ENCODE data around the gene RELN.

RELN gene

GRCh38 chr7:104032486-104032885 lies 43.0 kb upstream of the RELN start:
- no peaks in the 10 kb centered on the region for H3K36me3 ChIP-seq (replicated peaks)
- no peak overlapping the region for H3K4me3 ChIP-seq (ENCODE audit: low read depth, low read length)
- DNase-seq = no peak
- no peak overlapping the region for H3K27ac ChIP-seq
- in situ Hi-C loops (cut with HindIII; ENCODE audit: low pct_ligation_motif_present, low sequenced_read_pairs) = no loop called here
- TF ChIP-seq, protein P1, sequence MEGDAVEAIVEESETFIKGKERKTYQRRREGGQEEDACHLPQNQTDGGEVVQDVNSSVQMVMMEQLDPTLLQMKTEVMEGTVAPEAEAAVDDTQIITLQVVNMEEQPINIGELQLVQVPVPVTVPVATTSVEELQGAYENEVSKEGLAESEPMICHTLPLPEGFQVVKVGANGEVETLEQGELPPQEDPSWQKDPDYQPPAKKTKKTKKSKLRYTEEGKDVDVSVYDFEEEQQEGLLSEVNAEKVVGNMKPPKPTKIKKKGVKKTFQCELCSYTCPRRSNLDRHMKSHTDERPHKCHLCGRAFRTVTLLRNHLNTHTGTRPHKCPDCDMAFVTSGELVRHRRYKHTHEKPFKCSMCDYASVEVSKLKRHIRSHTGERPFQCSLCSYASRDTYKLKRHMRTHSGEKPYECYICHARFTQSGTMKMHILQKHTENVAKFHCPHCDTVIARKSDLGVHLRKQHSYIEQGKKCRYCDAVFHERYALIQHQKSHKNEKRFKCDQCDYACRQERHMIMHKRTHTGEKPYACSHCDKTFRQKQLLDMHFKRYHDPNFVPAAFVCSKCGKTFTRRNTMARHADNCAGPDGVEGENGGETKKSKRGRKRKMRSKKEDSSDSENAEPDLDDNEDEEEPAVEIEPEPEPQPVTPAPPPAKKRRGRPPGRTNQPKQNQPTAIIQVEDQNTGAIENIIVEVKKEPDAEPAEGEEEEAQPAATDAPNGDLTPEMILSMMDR (IDR thresholded peaks at IDR 0.05; ENCODE audit: low read depth, low read length, missing control alignments) = no peak
- H3K27me3 ChIP-seq (replicated peaks) = no peaks in the 10 kb centered on the region

GRCh38 chr7:104029765-104030164 lies 40.3 kb upstream of the RELN start:
- Histone ChIP-seq H3K4me3 (ENCODE audit: low read depth, low read length) (no peak overlapping the region), H3K27ac (no peak overlapping the region), H3K36me3 (replicated peaks) (no peaks in the 10 kb centered on the region), H3K27me3 (replicated peaks) (no peaks in the 10 kb centered on the region)
- TF ChIP-seq, protein P1 (IDR thresholded peaks at IDR 0.05; ENCODE audit: low read depth, low read length, missing control alignments) = no peak
- no peak for DNase-seq
- in situ Hi-C loops (cut with HindIII; ENCODE audit: low pct_ligation_motif_present, low sequenced_read_pairs) = no loop called here

DNA sequence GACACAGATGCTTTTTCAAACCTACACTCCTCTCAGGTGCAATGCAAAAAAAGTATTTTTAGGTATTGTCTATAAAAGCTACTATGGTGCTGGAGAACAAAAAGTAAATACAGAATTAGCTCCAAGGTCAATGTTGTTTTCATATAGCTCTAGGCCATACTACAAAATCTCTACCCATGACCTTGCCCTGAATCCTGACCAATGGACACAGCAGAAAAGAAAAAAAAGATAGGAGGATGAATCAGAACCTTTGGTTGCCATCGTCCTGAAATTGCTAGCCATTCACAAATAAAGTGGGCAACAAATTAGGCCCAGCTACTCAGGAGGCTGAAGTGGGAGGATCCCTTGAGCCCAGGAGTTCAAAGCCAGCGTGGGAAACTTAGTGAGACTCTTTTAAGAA lies 35.2 kb upstream of the RELN start:
- H3K27ac ChIP-seq = no peak overlapping the region
- H3K4me3 ChIP-seq (ENCODE audit: low read depth, low read length) = no peak overlapping the region
- TF ChIP-seq, protein P1 (IDR thresholded peaks at IDR 0.05; ENCODE audit: low read depth, low read length, missing control alignments) = no peak
- H3K27me3 ChIP-seq (replicated peaks) = no peaks in the 10 kb centered on the region
- in situ Hi-C loops (cut with HindIII; ENCODE audit: low pct_ligation_motif_present, low sequenced_read_pairs) = no loop called here
- no peaks in the 10 kb centered on the region for H3K36me3 ChIP-seq (replicated peaks)
- no peak for DNase-seq

- Histone ChIP-seq H3K4me3 (ENCODE audit: low read depth, low read length) (no peak overlapping the region), H3K36me3 (replicated peaks) (no peaks in the 10 kb centered on the region), H3K27ac (no peak overlapping the region), H3K27me3 (replicated peaks) (no peaks in the 10 kb centered on the region)
- no peak for DNase-seq
- in situ Hi-C loops (cut with HindIII; ENCODE audit: low pct_ligation_motif_present, low sequenced_read_pairs) = no loop called here
- TF ChIP-seq, protein P1 (IDR thresholded peaks at IDR 0.05; ENCODE audit: low read depth, low read length, missing control alignments) = no peak
Observed at GRCh38 chr7:104023100-104023499, 33.6 kb upstream of the RELN start.

DNA sequence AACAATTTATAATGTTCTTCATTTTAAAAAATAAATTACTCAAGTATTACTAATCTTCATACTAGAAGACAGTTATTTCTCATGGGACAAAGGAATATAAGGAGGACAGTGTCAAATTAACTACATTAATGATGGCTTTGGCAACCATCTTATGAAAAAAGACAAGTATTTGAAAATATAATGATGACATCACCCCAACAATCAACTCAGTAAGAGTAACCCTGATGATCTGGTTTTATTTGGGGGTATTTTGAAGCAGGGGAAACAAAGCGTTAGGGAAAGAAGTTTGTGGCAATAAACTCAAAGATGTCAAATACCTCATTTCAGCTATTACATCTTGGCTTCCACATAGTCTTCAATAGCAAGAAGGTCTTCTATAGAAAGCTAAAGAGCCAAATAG lies 29.0 kb upstream of the RELN start:
- DNase-seq = no peak
- Histone ChIP-seq H3K27me3 (replicated peaks) (no peaks in the 10 kb centered on the region), H3K27ac (no peak overlapping the region), H3K36me3 (replicated peaks) (no peaks in the 10 kb centered on the region), H3K4me3 (ENCODE audit: low read depth, low read length) (no peak overlapping the region)
- in situ Hi-C loops (cut with HindIII; ENCODE audit: low pct_ligation_motif_present, low sequenced_read_pairs) = no loop called here
- TF ChIP-seq, protein P1 (IDR thresholded peaks at IDR 0.05; ENCODE audit: low read depth, low read length, missing control alignments) = no peak

DNA sequence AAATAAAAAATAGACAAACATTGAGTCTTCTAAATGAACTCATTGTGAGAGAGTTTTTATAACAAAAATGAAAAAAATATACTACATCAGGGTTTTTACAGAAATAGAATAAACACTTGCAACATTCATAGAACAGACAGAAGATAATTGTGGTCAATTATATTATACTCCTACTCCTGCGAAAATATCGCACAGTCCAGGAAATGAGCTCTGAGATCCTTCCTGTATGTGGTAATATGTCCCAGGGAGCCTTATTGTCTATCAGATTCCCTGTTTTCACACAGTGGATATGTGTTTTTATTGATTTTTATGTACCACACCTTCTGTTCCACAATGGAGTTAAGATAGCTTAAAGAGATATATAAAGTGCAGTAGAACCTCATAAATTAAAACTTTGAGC lies 27.5 kb upstream of the RELN start:
- TF ChIP-seq, protein P1 (IDR thresholded peaks at IDR 0.05; ENCODE audit: low read depth, low read length, missing control alignments) = no peak
- no peak for DNase-seq
- H3K36me3 ChIP-seq (replicated peaks) = no peaks in the 10 kb centered on the region
- H3K27ac ChIP-seq = no peak overlapping the region
- no peak overlapping the region for H3K4me3 ChIP-seq (ENCODE audit: low read depth, low read length)
- in situ Hi-C loops (cut with HindIII; ENCODE audit: low pct_ligation_motif_present, low sequenced_read_pairs) = no loop called here
- H3K27me3 ChIP-seq (replicated peaks) = no peaks in the 10 kb centered on the region
